ENCODE measurements around the gene NR2F2.

NR2F2 gene

DNA sequence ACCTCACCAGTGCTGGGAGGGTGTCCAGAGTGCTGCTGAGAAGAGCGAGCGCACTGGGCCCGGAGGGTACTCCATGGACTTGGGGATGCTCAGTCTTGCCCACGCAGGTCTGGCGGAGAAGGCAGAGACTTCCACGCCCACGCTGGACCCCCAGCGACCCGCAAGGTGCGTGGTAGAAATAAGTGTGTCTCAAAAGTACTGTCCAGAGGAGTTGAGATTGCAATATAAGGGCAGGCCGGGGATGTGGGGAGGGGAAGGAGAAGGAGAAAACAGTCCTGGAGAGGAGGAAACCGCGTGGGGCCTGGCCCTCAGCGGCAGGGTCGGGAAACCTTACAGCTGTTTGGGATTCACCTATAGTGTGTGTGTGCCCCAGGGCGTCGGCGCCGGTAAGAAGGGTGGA is 38.9 kb downstream of the NR2F2 start:
- Histone ChIP-seq H2AFZ (ENCODE audit: low read length) (no peak overlapping the region), H3K27me3 (ENCODE audit: insufficient read depth, low read length) (no peaks in the 10 kb centered on the region), H3K9ac (ENCODE audit: low read length) (no peak overlapping the region), H3K79me2 (ENCODE audit: insufficient read depth, low read length) (no peaks in the 10 kb centered on the region), H3K4me3 (ENCODE audit: low read depth, low read length, poor library complexity, severe bottlenecking) (no peak overlapping the region), H3K9me2 (ENCODE audit: low read depth, low read length) (no peaks in the 10 kb centered on the region), H3K27ac (ENCODE audit: low read depth, low read length, poor library complexity, severe bottlenecking) (no peak overlapping the region), H4K20me1 (ENCODE audit: insufficient read depth, low read length) (no peaks in the 10 kb centered on the region), H3K36me3 (ENCODE audit: insufficient read depth, low read length) (no peaks in the 10 kb centered on the region), H3K4me2 (ENCODE audit: low read length) (no peak overlapping the region), H3K9me3 (ENCODE audit: low read length) (no peaks in the 10 kb centered on the region), H3F3A (ENCODE audit: insufficient read depth, low read length) (no peaks in the 10 kb centered on the region), H3K4me1 (ENCODE audit: insufficient read depth, low read length, severe bottlenecking) (no peaks in the 10 kb centered on the region)
- TF ChIP-seq EZH2 (IDR thresholded peaks at IDR 0.05; ENCODE audit: borderline replicate concordance, low read length) = no peak
- TF ChIP-seq, protein P1, sequence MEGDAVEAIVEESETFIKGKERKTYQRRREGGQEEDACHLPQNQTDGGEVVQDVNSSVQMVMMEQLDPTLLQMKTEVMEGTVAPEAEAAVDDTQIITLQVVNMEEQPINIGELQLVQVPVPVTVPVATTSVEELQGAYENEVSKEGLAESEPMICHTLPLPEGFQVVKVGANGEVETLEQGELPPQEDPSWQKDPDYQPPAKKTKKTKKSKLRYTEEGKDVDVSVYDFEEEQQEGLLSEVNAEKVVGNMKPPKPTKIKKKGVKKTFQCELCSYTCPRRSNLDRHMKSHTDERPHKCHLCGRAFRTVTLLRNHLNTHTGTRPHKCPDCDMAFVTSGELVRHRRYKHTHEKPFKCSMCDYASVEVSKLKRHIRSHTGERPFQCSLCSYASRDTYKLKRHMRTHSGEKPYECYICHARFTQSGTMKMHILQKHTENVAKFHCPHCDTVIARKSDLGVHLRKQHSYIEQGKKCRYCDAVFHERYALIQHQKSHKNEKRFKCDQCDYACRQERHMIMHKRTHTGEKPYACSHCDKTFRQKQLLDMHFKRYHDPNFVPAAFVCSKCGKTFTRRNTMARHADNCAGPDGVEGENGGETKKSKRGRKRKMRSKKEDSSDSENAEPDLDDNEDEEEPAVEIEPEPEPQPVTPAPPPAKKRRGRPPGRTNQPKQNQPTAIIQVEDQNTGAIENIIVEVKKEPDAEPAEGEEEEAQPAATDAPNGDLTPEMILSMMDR (IDR thresholded peaks at IDR 0.05; ENCODE audit: low read length) = no peak

DNA sequence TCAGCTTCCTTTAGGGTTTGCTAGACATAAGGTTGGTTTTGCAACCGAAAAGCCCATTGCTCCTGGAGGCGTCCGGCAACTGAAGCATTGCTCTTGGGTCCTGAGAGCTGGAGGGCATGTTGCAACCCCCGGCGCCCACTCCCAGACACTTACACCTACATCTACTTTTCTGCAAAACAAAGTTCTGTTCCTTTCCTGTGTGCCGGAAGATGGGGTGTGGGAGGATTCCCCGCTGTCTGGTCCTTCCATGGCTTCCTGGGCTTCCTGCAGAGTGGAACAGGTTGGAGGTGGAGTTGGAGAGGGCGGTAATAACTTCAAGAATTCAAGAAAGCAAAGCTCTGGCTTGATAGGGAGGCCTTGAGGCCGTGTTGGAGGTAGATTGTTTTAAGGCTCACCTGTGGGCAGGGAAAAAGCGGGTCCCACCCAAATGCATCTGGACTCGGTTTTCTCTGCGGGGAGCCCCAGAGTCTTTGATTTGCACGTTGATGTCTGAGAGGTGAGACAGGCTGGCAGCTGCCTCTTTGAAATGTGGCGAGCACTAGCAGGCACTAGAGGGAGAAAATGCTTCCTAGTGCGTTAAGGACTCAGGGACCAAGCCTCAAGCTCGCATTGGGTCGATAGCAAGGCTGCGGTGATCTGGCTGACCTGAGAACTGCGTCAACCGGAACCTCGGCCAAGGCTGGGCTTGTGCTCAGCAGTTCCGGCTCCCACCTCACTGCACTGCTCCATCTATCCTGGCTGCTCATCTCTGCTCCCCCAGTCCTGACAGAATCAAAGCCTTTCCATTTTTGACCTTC is 39.5 kb downstream of the NR2F2 start:
- H3K4me2 ChIP-seq (ENCODE audit: low read length) = no peak overlapping the region
- no peaks in the 10 kb centered on the region for H3K9me2 ChIP-seq (ENCODE audit: low read depth, low read length)
- no peak overlapping the region for H2AFZ ChIP-seq (ENCODE audit: low read length)
- H3K4me1 ChIP-seq (ENCODE audit: insufficient read depth, low read length, severe bottlenecking) = no peaks in the 10 kb centered on the region
- H3K36me3 ChIP-seq (ENCODE audit: insufficient read depth, low read length) = no peaks in the 10 kb centered on the region
- no peak overlapping the region for H3K4me3 ChIP-seq (ENCODE audit: low read depth, low read length, poor library complexity, severe bottlenecking)
- H3F3A ChIP-seq (ENCODE audit: insufficient read depth, low read length) = no peaks in the 10 kb centered on the region
- H3K9ac ChIP-seq (ENCODE audit: low read length) = no peak overlapping the region
- H3K27me3 ChIP-seq (ENCODE audit: insufficient read depth, low read length) = no peaks in the 10 kb centered on the region
- no peak overlapping the region for H3K27ac ChIP-seq (ENCODE audit: low read depth, low read length, poor library complexity, severe bottlenecking)
- no peaks in the 10 kb centered on the region for H4K20me1 ChIP-seq (ENCODE audit: insufficient read depth, low read length)
- H3K9me3 ChIP-seq (ENCODE audit: low read length) = no peaks in the 10 kb centered on the region
- no peaks in the 10 kb centered on the region for H3K79me2 ChIP-seq (ENCODE audit: insufficient read depth, low read length)
- TF ChIP-seq, protein P1 (IDR thresholded peaks at IDR 0.05; ENCODE audit: low read length) = no peak
- TF ChIP-seq EZH2 (IDR thresholded peaks at IDR 0.05; ENCODE audit: borderline replicate concordance, low read length) = no peak

DNA sequence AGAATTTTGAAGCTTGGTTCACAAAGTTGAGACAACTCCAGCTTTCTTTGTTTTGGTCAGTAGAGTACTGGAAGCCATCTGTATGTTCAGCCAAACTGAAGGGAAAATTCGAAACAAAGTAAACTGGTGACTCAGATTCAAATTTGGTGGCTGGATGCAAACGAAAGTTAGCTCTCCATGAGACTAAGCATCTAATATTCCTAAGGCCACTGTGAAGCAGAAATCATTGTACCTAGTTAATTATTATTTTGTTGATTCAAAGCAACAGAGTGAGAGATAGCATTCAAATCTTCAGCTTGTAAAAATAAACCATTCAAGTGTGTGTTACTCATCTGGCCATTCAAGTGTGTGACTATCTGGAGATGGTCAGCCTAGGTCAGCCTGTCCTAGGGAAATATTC is 42.1 kb downstream of the NR2F2 start:
- Histone ChIP-seq H3K36me3 (ENCODE audit: insufficient read depth, low read length) (no peaks in the 10 kb centered on the region), H2AFZ (ENCODE audit: low read length) (no peak overlapping the region), H3K4me2 (ENCODE audit: low read length) (no peak overlapping the region), H3K9ac (ENCODE audit: low read length) (no peak overlapping the region), H3K9me2 (ENCODE audit: low read depth, low read length) (no peaks in the 10 kb centered on the region), H3K4me1 (ENCODE audit: insufficient read depth, low read length, severe bottlenecking) (no peaks in the 10 kb centered on the region), H3K9me3 (ENCODE audit: low read length) (no peaks in the 10 kb centered on the region), H3F3A (ENCODE audit: insufficient read depth, low read length) (no peaks in the 10 kb centered on the region), H3K27me3 (ENCODE audit: insufficient read depth, low read length) (no peaks in the 10 kb centered on the region), H3K79me2 (ENCODE audit: insufficient read depth, low read length) (no peaks in the 10 kb centered on the region), H4K20me1 (ENCODE audit: insufficient read depth, low read length) (no peaks in the 10 kb centered on the region), H3K27ac (ENCODE audit: low read depth, low read length, poor library complexity, severe bottlenecking) (no peak overlapping the region), H3K4me3 (ENCODE audit: low read depth, low read length, poor library complexity, severe bottlenecking) (no peak overlapping the region)
- TF ChIP-seq, protein P1 (IDR thresholded peaks at IDR 0.05; ENCODE audit: low read length) = no peak
- no peak for TF ChIP-seq EZH2 (IDR thresholded peaks at IDR 0.05; ENCODE audit: borderline replicate concordance, low read length)

Measured in OCI-LY1 (cell line).